ENCODE results near the gene HERPUD1. TPM values are rescaled to one million over a fixed set of nuclear protein-coding genes. Genes with fewer than 3 reads are reported as not detected.

The HERPUD1 gene
- total RNA-seq, 1 experiment from 2014 or later: 45.2 TPM

DNA sequence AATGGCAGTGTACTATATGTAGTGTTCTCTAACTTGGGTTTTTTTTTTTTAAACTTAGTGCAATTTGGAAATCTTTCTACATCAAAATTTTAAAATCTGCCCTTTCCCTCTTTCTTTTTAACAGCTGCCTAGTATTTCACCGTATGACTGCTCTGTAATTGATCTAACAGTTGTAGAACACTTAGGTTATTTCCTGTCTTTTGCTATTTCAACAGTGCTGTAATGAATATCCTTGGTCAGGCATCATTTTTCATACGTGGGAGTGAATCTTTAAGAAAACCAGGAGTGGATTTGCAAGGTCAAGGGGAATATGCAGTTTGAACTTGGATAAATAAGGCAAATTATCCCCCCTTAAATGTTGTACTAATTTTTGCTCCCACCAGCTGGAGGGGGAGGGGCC lies 61.3 kb downstream of the HERPUD1 start:
- POLR2A ChIA-PET: no interaction called here
- Histone ChIP-seq H3K27me3 (ENCODE audit: control insufficient read depth, insufficient read depth, low read length) (no peaks in the 10 kb centered on the region), H3K36me3 (ENCODE audit: control insufficient read depth, insufficient read depth, low read length) (no peaks in the 10 kb centered on the region), H3K27ac (ENCODE audit: low read length) (no peak overlapping the region), H3K9me3 (ENCODE audit: control insufficient read depth, insufficient read depth, low read depth, low read length) (no peaks in the 10 kb centered on the region), H3K4me3 (ENCODE audit: low read depth in 2 of 2, low read length in 2 of 2) (no peak overlapping the region), H3K4me1 (ENCODE audit: control insufficient read depth, insufficient read depth, low read length) (peaks cover 3% of the 10 kb centered on the region; the same call in 1 of the 2 replicates)
- DNase-seq (ENCODE audit: low read depth, low spot score) (no peak), ATAC-seq (no peak)
- BruUV-seq (replicated peaks): no TSS peak
- in situ Hi-C loops (cut with HindIII; ENCODE audit: low pct_unique_long_range_greater_than_20kb, low sequenced_read_pairs): no loop called here
- TF ChIP-seq POLR2AphosphoS5 (IDR thresholded peaks at IDR 0.05; ENCODE audit: low read depth, low read length) (no peak), TCF7L2 (IDR thresholded peaks at IDR 0.05; ENCODE audit: low read depth, low read length) (no peak), SIN3A (IDR thresholded peaks at IDR 0.05; ENCODE audit: borderline replicate concordance, insufficient read depth, low read depth, low read length) (no peak)
- TF ChIP-seq, protein P1, sequence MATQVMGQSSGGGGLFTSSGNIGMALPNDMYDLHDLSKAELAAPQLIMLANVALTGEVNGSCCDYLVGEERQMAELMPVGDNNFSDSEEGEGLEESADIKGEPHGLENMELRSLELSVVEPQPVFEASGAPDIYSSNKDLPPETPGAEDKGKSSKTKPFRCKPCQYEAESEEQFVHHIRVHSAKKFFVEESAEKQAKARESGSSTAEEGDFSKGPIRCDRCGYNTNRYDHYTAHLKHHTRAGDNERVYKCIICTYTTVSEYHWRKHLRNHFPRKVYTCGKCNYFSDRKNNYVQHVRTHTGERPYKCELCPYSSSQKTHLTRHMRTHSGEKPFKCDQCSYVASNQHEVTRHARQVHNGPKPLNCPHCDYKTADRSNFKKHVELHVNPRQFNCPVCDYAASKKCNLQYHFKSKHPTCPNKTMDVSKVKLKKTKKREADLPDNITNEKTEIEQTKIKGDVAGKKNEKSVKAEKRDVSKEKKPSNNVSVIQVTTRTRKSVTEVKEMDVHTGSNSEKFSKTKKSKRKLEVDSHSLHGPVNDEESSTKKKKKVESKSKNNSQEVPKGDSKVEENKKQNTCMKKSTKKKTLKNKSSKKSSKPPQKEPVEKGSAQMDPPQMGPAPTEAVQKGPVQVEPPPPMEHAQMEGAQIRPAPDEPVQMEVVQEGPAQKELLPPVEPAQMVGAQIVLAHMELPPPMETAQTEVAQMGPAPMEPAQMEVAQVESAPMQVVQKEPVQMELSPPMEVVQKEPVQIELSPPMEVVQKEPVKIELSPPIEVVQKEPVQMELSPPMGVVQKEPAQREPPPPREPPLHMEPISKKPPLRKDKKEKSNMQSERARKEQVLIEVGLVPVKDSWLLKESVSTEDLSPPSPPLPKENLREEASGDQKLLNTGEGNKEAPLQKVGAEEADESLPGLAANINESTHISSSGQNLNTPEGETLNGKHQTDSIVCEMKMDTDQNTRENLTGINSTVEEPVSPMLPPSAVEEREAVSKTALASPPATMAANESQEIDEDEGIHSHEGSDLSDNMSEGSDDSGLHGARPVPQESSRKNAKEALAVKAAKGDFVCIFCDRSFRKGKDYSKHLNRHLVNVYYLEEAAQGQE (IDR thresholded peaks at IDR 0.05; ENCODE audit: insufficient read depth in 1 of 2, low read depth in 2 of 2, low read length in 1 of 2): no peak
- TF ChIP-seq, protein P2, sequence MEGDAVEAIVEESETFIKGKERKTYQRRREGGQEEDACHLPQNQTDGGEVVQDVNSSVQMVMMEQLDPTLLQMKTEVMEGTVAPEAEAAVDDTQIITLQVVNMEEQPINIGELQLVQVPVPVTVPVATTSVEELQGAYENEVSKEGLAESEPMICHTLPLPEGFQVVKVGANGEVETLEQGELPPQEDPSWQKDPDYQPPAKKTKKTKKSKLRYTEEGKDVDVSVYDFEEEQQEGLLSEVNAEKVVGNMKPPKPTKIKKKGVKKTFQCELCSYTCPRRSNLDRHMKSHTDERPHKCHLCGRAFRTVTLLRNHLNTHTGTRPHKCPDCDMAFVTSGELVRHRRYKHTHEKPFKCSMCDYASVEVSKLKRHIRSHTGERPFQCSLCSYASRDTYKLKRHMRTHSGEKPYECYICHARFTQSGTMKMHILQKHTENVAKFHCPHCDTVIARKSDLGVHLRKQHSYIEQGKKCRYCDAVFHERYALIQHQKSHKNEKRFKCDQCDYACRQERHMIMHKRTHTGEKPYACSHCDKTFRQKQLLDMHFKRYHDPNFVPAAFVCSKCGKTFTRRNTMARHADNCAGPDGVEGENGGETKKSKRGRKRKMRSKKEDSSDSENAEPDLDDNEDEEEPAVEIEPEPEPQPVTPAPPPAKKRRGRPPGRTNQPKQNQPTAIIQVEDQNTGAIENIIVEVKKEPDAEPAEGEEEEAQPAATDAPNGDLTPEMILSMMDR (IDR thresholded peaks at IDR 0.05): no peak
- intact Hi-C loops (cut with micrococcal nuclease; ENCODE audit: unreplicated experiment): no loop called here
- CTCF ChIA-PET: interaction anchor here (0.7 kb wide), 1 partner anchor 167 kb away, joined by 3 read pairs; no protein-coding TSS in a partner anchor

DNA sequence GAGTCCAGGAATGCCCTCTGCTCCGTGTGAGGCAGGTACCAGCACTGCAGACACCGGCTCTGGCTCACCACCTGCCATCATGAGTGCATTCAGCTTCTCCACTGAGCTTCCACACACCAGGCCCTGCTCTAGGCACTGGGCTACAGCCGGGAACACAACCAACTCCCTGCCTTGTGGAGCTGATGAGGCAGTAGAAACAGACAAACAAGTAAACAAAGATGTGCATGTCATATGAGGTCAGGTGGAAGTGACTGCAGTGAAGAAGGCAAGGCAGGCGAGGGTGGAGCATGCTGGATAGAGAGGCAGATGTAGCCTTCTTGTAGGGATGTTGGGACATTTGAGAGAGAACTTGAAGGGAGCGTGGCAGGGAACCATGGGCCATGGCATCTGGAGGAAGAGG lies 62.4 kb downstream of the HERPUD1 start:
- no peak for DNase-seq (ENCODE audit: low read depth, low spot score)
- ATAC-seq: no peak
- no peak overlapping the region for H3K4me3 ChIP-seq (ENCODE audit: low read depth in 2 of 2, low read length in 2 of 2)
- in situ Hi-C loops (cut with HindIII; ENCODE audit: low pct_unique_long_range_greater_than_20kb, low sequenced_read_pairs) (no loop called here), intact Hi-C loops (cut with micrococcal nuclease; ENCODE audit: unreplicated experiment) (no loop called here)
- TF ChIP-seq SIN3A (IDR thresholded peaks at IDR 0.05; ENCODE audit: borderline replicate concordance, insufficient read depth, low read depth, low read length) (no peak), TCF7L2 (IDR thresholded peaks at IDR 0.05; ENCODE audit: low read depth, low read length) (no peak), POLR2AphosphoS5 (IDR thresholded peaks at IDR 0.05; ENCODE audit: low read depth, low read length) (no peak)
- TF ChIP-seq, protein P2 (IDR thresholded peaks at IDR 0.05): no peak
- TF ChIP-seq, protein P1 (IDR thresholded peaks at IDR 0.05; ENCODE audit: insufficient read depth in 1 of 2, low read depth in 2 of 2, low read length in 1 of 2): no peak
- no peak overlapping the region for H3K27ac ChIP-seq (ENCODE audit: low read length)
- POLR2A ChIA-PET: no interaction called here
- BruUV-seq (replicated peaks): no TSS peak
- no peaks in the 10 kb centered on the region for H3K27me3 ChIP-seq (ENCODE audit: control insufficient read depth, insufficient read depth, low read length)
- H3K36me3 ChIP-seq (ENCODE audit: control insufficient read depth, insufficient read depth, low read length): no peaks in the 10 kb centered on the region
- peaks cover 3% of the 10 kb centered on the region; the same call in 1 of the 2 replicates for H3K4me1 ChIP-seq (ENCODE audit: control insufficient read depth, insufficient read depth, low read length)
- H3K9me3 ChIP-seq (ENCODE audit: control insufficient read depth, insufficient read depth, low read depth, low read length): no peaks in the 10 kb centered on the region
- CTCF ChIA-PET: no interaction called here
